K562 (cell line): ENCODE measurements around the gene ACTRT3. TPM values are rescaled to one million over a fixed set of nuclear protein-coding genes. Genes with fewer than 3 reads are reported as not detected.

Experiments used
- ATF1 ChIP-seq, 2 experiments: fragments of 450-650 bp in 1 of 2; IDR thresholded peaks; 2 replicates each; pipeline ENCODE4 v1.6.1; 2016; ENCODE audit warnings: missing compliant biosample characterization in 1 of 2, missing genetic modification characterization in 1 of 2
- DACH1 ChIP-seq: fragments of 450-650 bp; IDR thresholded peaks from 2 replicates; pipeline ENCODE4 v1.6.1; 2018; ENCODE audit not compliant: partially characterized antibody
- EZH2 ChIP-seq: IDR thresholded peaks from 2 replicates; pipeline ENCODE4 v1.6.1; 2012; ENCODE audit warnings: low read depth, mild to moderate bottlenecking, inconsistent platforms, low read length, borderline replicate concordance
- HLTF ChIP-seq: fragments of 450-650 bp; IDR thresholded peaks from 2 replicates; pipeline ENCODE4 v1.6.1; 2016
- MAFG ChIP-seq: fragments of 450-650 bp; conservative IDR thresholded peaks from 2 replicates; pipeline ENCODE4 v1.6.1; 2016; ENCODE audit warnings: missing genetic modification characterization, missing compliant biosample characterization
- MGA ChIP-seq: fragments of 450-650 bp; IDR thresholded peaks from 2 replicates; pipeline ENCODE4 v1.6.1; 2016; ENCODE audit warnings: mild to moderate bottlenecking, moderate library complexity
- MTA1 ChIP-seq: fragments of 450-650 bp; IDR thresholded peaks from 2 replicates; pipeline ENCODE4 v1.6.1; 2017; ENCODE audit warnings: borderline replicate concordance
- MTF1 ChIP-seq: fragments of 250-450 bp; sonication (Bioruptor Pico); IDR thresholded peaks from 2 replicates; pipeline ENCODE4 v1.9.0; 2021; ENCODE audit warnings: moderate library complexity, mild to moderate bottlenecking, inconsistent platforms, borderline replicate concordance
- RBM39 ChIP-seq: fragments of 200-400 bp; formaldehyde crosslinking; optimal IDR thresholded peaks from 2 replicates; pipeline ENCODE3; 2018; ENCODE audit warnings: low read depth, low read length
- SMAD1 ChIP-seq: fragments of 150-350 bp; IDR thresholded peaks from 2 replicates; pipeline ENCODE4 v1.6.1; 2014; ENCODE audit warnings: low read length, low read depth; ENCODE audit not compliant: partially characterized antibody
- TCF3 ChIP-seq: sonication (generic); formaldehyde crosslinking; IDR thresholded peaks from 2 replicates; pipeline ENCODE4 v1.4.0; 2020; ENCODE audit warnings: mild to moderate bottlenecking, missing genetic modification reagents
- ZNF121 ChIP-seq: sonication (generic); formaldehyde crosslinking; conservative IDR thresholded peaks from 2 replicates; pipeline ENCODE4 v1.8.0; 2022; ENCODE audit warnings: missing genetic modification reagents
- polyA plus RNA-seq, 8 experiments: library from polyadenylated mRNA; depleted of rRNA in 4 of 8; stranded (reverse) in 5 of 8; unstranded in 3 of 8; fragments of >200 nt; fragmentation: Nextera tagmentation in 2 of 8; fragmentation: Illumina TruSeq in 1 of 8; extraction: Ambion mirVana in 2 of 8; extraction: Trizol in 1 of 8; gene quantifications; 2 replicates each; pipeline versions ENCODE4 v1.2.1 to v1.2.3, GENCODE V29; 2011 to 2014; ENCODE audit warnings: inconsistent platforms in 1 of 8, missing spikeins in 1 of 8
- total RNA-seq, 7 experiments: library from RNA; depleted of rRNA in 6 of 7; stranded (reverse); fragments of >200 nt in 6 of 7; fragmentation: Illumina TruSeq in 2 of 7; extraction: Trizol in 2 of 7; gene quantifications; 2 replicates each; pipeline versions ENCODE4 v1.2.1 to v1.2.3, GENCODE V29; 2011 to 2021; ENCODE audit warnings: low replicate concordance in 1 of 7
- TF ChIP-seq, protein P1 (sequence below): sonication (generic); IDR thresholded peaks from 2 replicates; pipeline ENCODE4 v1.6.1; 2016
- TF ChIP-seq, protein P2 (sequence below): sonication (generic); formaldehyde crosslinking; IDR thresholded peaks from 2 replicates; pipeline ENCODE4 v1.8.0; 2022; ENCODE audit warnings: mild to moderate bottlenecking, missing genetic modification reagents, borderline replicate concordance

ACTRT3 gene
- total and polyA plus RNA-seq, 9 of the 15 experiments (the other 6 are each of a cell fraction or from before 2014, with no cell fraction given), result 0.06 to 0.11 (median 0.07) TPM; not detected in 5

GRCh38 chr3:169781209-169781855, 12.0 kb upstream of the ACTRT3 start (continued):
- no peak for TF ChIP-seq MGA
- peak; percentile 36 for TF ChIP-seq DACH1
- TF ChIP-seq MTA1, result 0 out of 2 replicates have a peak, but pooled peaks have one; percentile 48
- peak; percentile 80 for TF ChIP-seq MAFG (tag)
- TF ChIP-seq TCF3 (CRISPR knock-in tag), result peak; percentile 87
- no peak for TF ChIP-seq EZH2
- TF ChIP-seq, protein P1, sequence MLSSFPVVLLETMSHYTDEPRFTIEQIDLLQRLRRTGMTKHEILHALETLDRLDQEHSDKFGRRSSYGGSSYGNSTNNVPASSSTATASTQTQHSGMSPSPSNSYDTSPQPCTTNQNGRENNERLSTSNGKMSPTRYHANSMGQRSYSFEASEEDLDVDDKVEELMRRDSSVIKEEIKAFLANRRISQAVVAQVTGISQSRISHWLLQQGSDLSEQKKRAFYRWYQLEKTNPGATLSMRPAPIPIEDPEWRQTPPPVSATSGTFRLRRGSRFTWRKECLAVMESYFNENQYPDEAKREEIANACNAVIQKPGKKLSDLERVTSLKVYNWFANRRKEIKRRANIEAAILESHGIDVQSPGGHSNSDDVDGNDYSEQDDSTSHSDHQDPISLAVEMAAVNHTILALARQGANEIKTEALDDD, result peak; percentile 92
- TF ChIP-seq MTF1 (CRISPR knock-in tag), result no peak
- no peak for TF ChIP-seq RBM39
- no peak for TF ChIP-seq ATF1 (CRISPR knock-in tag; IDR thresholded peaks at IDR 0.05)
- TF ChIP-seq ATF1 (tag; IDR thresholded peaks at IDR 0.05), result peak; percentile 37; the same call in 1 of the 2 replicates
- no peak for TF ChIP-seq ZNF121 (CRISPR knock-in tag)
- TF ChIP-seq, protein P2, sequence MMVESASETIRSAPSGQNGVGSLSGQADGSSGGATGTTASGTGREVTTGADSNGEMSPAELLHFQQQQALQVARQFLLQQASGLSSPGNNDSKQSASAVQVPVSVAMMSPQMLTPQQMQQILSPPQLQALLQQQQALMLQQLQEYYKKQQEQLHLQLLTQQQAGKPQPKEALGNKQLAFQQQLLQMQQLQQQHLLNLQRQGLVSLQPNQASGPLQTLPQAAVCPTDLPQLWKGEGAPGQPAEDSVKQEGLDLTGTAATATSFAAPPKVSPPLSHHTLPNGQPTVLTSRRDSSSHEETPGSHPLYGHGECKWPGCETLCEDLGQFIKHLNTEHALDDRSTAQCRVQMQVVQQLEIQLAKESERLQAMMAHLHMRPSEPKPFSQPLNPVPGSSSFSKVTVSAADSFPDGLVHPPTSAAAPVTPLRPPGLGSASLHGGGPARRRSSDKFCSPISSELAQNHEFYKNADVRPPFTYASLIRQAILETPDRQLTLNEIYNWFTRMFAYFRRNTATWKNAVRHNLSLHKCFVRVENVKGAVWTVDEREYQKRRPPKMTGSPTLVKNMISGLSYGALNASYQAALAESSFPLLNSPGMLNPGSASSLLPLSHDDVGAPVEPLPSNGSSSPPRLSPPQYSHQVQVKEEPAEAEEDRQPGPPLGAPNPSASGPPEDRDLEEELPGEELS, result no peak
- no peak for TF ChIP-seq HLTF
- TF ChIP-seq SMAD1, result no peak
